Progenitor cell of endocrine pancreas (in vitro differentiated cells): ENCODE data around the gene WDR33. TPM values are rescaled to one million over a fixed set of nuclear protein-coding genes. Genes with fewer than 3 reads are reported as not detected.
A peak's percentile ranks its signal among the peaks of the same experiment; 100 is the strongest.
"Not testable (repeated sequence)": the region's sequence is repeated elsewhere in the genome, so short reads cannot be mapped to it uniquely, and the experiment has no call there.

ENCODE experiments used
- DNase-seq: peaks from one replicate; pipeline ENCODE4 v3.0.0; 2021; ENCODE audit warnings: low spot score; ENCODE audit not compliant: unreplicated experiment
- H3K27ac Mint-ChIP-seq: 2 replicates; pipeline ENCODE4 v1.8.0; 2021; ENCODE audit warnings: mild to moderate bottlenecking, moderate library complexity, mixed read lengths
- H3K27me3 Mint-ChIP-seq: 2 replicates; pipeline ENCODE4 v1.8.0; 2021; ENCODE audit warnings: mixed read lengths
- H3K36me3 Mint-ChIP-seq: 2 replicates; pipeline ENCODE4 v1.8.0; 2022; ENCODE audit warnings: mixed read lengths; ENCODE audit not compliant: insufficient read depth
- H3K4me1 Mint-ChIP-seq: 2 replicates; pipeline ENCODE4 v1.8.0; 2021; ENCODE audit warnings: low read depth, mixed read lengths
- H3K4me3 Mint-ChIP-seq: 2 replicates; pipeline ENCODE4 v1.8.0; 2021; ENCODE audit warnings: low read depth, mild to moderate bottlenecking, moderate library complexity, mixed read lengths
- H3K9me3 Mint-ChIP-seq: 2 replicates; pipeline ENCODE4 v1.8.0; 2021; ENCODE audit warnings: low read depth, mixed read lengths
- total RNA-seq: library from RNA; stranded (reverse); gene quantifications from 2 replicates; pipeline ENCODE4 v1.2.1, GENCODE V29; 2021
- TF ChIP-seq, protein P1 (sequence below): fragments of 200-600 bp; sonication (generic); IDR thresholded peaks from one replicate; pipeline ENCODE4 v1.5.0; 2021; ENCODE audit warnings: antibody characterized with exemption, mild to moderate bottlenecking; ENCODE audit not compliant: unreplicated experiment

WDR33 gene
- total RNA-seq, 1 donor from 2014 or later: 74.2 TPM

DNA sequence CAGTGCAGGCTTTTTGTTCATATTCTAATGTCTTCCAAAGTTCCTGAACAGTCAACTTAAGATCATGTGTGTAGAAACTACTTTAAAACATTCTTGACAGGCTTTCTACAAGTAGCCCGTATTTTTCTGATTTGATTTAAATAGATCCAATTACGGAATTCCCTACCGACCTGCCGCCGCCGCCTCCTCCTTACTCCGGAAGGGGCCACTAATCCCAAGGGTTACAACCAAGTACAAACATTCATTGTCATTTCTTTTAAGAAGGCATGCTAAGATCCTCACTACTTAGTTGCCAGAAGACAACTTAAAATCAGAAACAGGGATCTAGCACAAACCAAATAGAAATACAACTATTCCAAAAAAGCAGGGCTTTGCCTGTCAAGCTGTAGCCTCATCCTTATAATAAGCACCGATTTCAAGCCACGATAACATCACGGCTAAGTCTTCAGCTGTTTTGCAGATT, 784 bp downstream of the WDR33 start:
- Mint-ChIP-seq H3K9me3 (no peaks in the 10 kb centered on the region), H3K36me3 (peaks cover 3% of the 10 kb centered on the region), H3K4me1 (peaks cover 27% of the 10 kb centered on the region), H3K27ac (peak overlapping the region; percentile 99), H3K27me3 (no peaks in the 10 kb centered on the region), H3K4me3 (peak overlapping the region; percentile 99)
- TF ChIP-seq, protein P1, sequence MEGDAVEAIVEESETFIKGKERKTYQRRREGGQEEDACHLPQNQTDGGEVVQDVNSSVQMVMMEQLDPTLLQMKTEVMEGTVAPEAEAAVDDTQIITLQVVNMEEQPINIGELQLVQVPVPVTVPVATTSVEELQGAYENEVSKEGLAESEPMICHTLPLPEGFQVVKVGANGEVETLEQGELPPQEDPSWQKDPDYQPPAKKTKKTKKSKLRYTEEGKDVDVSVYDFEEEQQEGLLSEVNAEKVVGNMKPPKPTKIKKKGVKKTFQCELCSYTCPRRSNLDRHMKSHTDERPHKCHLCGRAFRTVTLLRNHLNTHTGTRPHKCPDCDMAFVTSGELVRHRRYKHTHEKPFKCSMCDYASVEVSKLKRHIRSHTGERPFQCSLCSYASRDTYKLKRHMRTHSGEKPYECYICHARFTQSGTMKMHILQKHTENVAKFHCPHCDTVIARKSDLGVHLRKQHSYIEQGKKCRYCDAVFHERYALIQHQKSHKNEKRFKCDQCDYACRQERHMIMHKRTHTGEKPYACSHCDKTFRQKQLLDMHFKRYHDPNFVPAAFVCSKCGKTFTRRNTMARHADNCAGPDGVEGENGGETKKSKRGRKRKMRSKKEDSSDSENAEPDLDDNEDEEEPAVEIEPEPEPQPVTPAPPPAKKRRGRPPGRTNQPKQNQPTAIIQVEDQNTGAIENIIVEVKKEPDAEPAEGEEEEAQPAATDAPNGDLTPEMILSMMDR: no peak
- DNase-seq: no peak

DNA sequence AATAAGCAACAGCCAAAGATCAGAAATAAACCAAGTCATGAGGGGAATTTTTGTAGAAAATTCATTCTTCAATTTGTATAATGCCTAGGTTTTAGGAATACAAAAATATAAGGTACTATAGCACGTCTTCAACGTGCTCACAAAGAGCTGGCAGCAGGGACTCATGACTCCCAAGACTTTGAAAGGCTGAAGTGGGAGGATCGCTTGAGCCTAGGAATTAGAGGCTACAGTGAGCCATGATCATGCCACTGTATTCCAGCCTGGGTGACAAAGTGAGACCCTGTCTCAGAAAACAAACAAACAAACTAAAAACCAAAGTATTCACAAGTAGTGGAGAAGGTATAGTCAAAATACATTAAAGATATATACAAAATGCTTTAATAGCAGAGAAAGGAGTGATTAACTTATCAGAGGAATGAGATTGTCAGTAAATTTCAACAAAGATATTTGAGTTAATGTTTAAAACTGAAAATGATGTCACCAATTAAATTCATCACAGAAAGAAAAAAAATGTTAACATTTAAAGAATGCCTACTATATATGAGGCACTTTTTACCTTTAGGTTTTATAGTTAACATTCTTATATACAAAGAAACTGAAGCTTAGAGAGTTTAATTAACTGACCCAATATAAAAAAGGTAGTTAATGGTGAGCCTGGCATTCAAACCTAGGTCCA, 3.2 kb downstream of the WDR33 start:
- H3K4me3 Mint-ChIP-seq: peak overlapping the region; percentile 33
- H3K27me3 Mint-ChIP-seq: no peaks in the 10 kb centered on the region
- peaks cover 29% of the 10 kb centered on the region for H3K4me1 Mint-ChIP-seq
- H3K9me3 Mint-ChIP-seq: no peaks in the 10 kb centered on the region
- peak overlapping the region; percentile 66 for H3K27ac Mint-ChIP-seq
- DNase-seq: no peak
- peaks cover 5% of the 10 kb centered on the region for H3K36me3 Mint-ChIP-seq
- TF ChIP-seq, protein P1: no peak

DNA sequence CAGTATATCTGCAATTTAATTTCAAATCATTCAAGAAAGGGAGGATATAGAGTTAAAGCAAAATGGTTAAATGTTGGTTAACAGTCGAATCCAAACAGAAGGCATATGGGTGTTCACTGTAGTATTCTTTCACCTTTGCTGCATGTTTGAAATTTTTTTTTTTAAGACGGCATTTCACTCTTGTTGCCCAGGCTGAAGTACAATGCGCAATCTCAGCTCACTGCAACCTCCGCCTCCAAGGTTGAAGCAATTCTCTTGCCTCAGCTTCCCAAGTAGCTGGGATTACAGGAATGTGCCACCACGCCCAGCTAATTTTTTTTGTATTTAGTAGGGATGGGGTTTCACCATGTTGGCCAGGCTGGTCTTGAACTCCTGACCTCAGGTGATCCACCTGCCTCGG, 4.1 kb downstream of the WDR33 start:
- not testable (repeated sequence) for DNase-seq, H3K4me3 Mint-ChIP-seq, H3K36me3 Mint-ChIP-seq, H3K9me3 Mint-ChIP-seq, H3K27me3 Mint-ChIP-seq
- peaks cover 29% of the 10 kb centered on the region for H3K4me1 Mint-ChIP-seq
- peak overlapping the region; percentile 82 for H3K27ac Mint-ChIP-seq

DNA sequence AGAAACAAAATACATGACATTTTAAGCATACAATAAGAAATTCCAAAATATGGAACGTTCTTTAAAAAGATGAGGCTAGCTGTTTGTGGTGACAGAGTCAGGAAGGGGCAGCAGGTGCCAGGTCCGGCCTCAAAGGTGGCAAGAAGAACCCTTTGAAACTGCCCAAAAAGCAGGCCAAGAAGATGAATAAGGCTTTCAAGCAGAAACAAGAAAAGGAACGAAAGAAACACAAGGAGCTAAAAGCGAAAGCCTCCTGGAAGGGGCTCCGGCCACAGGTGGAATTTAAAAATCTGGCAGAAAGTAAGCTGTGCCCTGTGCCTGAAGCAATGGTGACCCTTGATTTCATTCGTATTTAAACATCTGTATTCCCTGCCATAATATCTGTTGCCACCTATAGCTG, 5.5 kb downstream of the WDR33 start:
- Mint-ChIP-seq H3K27ac (peak overlapping the region; percentile 81), H3K4me1 (peaks cover 24% of the 10 kb centered on the region), H3K27me3 (no peaks in the 10 kb centered on the region), H3K4me3 (no peak overlapping the region), H3K9me3 (no peaks in the 10 kb centered on the region), H3K36me3 (peaks cover 9% of the 10 kb centered on the region)
- TF ChIP-seq, protein P1: no peak
- DNase-seq: no peak

DNA sequence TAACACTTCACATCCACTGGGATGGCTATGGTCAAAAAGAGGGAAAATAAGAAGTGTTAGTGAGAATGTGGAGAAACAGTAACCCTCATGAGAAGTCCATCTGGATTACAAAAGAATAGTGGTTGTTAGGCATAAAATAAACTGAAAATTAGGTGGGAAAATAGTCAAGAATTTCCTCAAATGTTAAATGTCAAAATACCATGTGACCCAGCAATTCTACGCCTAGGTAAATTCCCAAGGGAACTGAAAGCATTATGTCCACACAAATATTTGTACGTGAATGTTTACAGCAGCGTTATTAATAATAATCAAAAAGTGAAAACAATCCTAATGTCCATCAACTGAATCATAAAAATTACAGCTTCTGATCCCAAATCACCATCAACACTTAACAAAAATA, 11.0 kb downstream of the WDR33 start:
- no peaks in the 10 kb centered on the region for H3K27me3 Mint-ChIP-seq
- peaks cover 16% of the 10 kb centered on the region for H3K36me3 Mint-ChIP-seq
- peaks cover 3% of the 10 kb centered on the region for H3K9me3 Mint-ChIP-seq
- no peak overlapping the region for H3K4me3 Mint-ChIP-seq
- TF ChIP-seq, protein P1: no peak
- no peak overlapping the region for H3K27ac Mint-ChIP-seq
- H3K4me1 Mint-ChIP-seq: peaks cover 18% of the 10 kb centered on the region
- DNase-seq: no peak

DNA sequence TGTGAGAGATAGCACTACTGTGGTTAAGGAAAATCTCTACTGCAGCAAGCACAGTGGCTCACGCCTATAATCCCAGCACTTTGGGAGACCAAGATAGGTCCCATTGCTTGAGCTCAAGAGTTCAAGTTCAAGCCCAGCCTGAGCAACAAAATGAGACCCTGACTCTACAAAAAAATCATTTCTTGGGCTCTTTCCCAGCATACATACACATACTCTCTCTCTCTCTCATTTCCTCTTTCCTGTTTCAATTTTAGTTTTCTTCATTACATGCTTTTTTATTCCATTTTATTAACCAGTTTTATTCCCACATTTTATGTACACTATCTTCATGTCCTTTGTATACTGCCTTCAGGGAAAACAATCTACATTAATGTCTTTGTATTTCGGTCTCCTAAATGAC, 14.6 kb downstream of the WDR33 start:
- Mint-ChIP-seq H3K27ac (no peak overlapping the region), H3K4me3 (no peak overlapping the region), H3K4me1 (peaks cover 17% of the 10 kb centered on the region), H3K36me3 (peaks cover 17% of the 10 kb centered on the region), H3K9me3 (peaks cover 3% of the 10 kb centered on the region), H3K27me3 (no peaks in the 10 kb centered on the region)
- DNase-seq: no peak
- TF ChIP-seq, protein P1: no peak

DNA sequence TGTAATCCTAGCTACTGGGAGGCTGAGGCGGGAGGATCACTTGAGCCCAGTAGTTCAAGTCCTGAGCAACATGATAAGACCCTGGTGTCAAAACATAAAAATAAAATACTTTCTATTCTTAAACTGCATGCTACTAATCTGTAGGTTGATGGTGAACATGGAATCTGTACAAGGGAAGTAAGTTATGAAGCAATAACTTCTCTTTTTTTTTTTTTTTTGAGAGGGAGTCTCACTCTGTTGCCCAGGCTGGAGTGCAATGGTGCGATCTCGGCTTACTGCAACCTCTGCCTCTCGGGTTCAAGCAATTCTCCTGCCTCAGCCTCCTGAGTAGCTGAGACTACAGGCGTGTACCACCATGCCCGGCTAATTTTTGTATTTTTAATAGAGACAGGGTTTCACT, 16.1 kb downstream of the WDR33 start:
- not testable (repeated sequence) for H3K27me3 Mint-ChIP-seq, H3K4me3 Mint-ChIP-seq, DNase-seq, H3K9me3 Mint-ChIP-seq, H3K27ac Mint-ChIP-seq
- peaks cover 17% of the 10 kb centered on the region for H3K4me1 Mint-ChIP-seq
- H3K36me3 Mint-ChIP-seq: peaks cover 25% of the 10 kb centered on the region
